ENCODE results near the gene FEN1.

DNA sequence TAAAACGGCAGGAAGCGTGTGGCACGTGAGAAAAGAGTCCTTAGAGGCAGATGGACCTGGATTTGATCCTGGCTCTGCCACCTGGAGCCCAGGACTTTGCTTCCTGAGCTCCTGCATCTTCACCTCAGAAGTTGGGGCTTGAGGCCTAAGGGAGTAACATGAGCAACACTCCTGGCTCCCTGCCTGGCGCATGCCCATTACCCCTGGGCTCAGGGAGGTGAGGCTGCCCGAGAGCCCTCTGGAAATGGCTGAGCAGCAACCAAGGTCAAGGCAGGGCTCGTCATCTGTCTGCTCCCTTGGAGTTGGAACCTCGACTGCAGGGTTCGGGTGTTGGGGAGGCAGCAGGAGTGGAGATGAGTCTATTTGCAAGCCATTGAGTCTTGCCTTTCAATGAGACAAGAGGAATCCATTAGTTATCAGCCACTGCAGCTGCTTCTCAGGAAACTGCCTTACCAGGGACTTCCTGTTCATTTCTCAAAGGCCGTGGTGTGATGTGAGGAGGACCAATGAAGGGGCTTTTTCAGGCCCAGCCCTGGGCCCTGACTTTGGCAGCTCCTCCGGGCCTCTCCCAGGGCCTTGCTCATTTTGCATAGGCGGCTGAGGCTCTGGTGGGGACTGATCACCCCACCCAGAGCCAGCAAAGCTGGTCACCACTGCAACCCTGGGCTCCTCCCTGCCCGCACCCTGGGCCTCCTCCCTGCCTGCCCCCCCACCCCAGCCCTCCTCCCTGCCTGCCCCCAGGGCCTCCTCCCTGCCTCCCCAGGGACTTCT is 41.8 kb downstream of the FEN1 start:
- TF ChIP-seq POLR2AphosphoS5 (IDR thresholded peaks at IDR 0.05) (no peak), POLR2A (IDR thresholded peaks at IDR 0.05) (no peak), EP300 (IDR thresholded peaks at IDR 0.05) (peak in 1 of 4 donors; percentile 26)
- TF ChIP-seq, protein P1, sequence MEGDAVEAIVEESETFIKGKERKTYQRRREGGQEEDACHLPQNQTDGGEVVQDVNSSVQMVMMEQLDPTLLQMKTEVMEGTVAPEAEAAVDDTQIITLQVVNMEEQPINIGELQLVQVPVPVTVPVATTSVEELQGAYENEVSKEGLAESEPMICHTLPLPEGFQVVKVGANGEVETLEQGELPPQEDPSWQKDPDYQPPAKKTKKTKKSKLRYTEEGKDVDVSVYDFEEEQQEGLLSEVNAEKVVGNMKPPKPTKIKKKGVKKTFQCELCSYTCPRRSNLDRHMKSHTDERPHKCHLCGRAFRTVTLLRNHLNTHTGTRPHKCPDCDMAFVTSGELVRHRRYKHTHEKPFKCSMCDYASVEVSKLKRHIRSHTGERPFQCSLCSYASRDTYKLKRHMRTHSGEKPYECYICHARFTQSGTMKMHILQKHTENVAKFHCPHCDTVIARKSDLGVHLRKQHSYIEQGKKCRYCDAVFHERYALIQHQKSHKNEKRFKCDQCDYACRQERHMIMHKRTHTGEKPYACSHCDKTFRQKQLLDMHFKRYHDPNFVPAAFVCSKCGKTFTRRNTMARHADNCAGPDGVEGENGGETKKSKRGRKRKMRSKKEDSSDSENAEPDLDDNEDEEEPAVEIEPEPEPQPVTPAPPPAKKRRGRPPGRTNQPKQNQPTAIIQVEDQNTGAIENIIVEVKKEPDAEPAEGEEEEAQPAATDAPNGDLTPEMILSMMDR (IDR thresholded peaks at IDR 0.05), result no peak

All from upper lobe of left lung (tissue), 4 donors.